ENCODE results near the gene AIFM2. TPM values are rescaled to one million over a fixed set of nuclear protein-coding genes. Genes with fewer than 3 reads are reported as not detected.
"Not testable (repeated sequence)": the region's sequence is repeated elsewhere in the genome, so short reads cannot be mapped to it uniquely, and the experiment has no call there.

AIFM2 gene
- 9.4 and 9.5 TPM in 2 replicates for polyA plus RNA-seq (2012; rRNA removed)
- polyA plus RNA-seq (2012; cell fraction: cytosol; rRNA removed) = 5.5 and 7.9 TPM in 2 replicates
- 17.9 and 19.8 TPM in 2 replicates for polyA plus RNA-seq (2012; cell fraction: nucleus; rRNA removed)

GRCh38 chr10:70132098-70133029 lies at the start of gene AIFM2:
AIFM2 (minus strand) TSS chr10:70132825; CDS start chr10:70124084, 8,741 bp downstream.
- peak; percentile 87 for DNase-seq
- 68% methylated on average over 25 of the region's 80 CpGs for WGBS (ENCODE audit: low lambda C conversion rate)
- CTCF ChIA-PET = interaction anchor here (1.0 to 4.7 kb wide), 3 partner anchors 13 to 17 kb away, joined by 3 to 38 read pairs (median 35); partner anchors contain the start of gene TYSND1
- Histone ChIP-seq H3K9me2 (no peaks in the 10 kb centered on the region), H3K4me1 (ENCODE audit: control insufficient read depth in 1 of 2, insufficient read depth in 2 of 2, low read depth in 1 of 2, low read length in 1 of 2) (peaks cover 0 to 3% of the 10 kb centered on the region in 2 experiments; a peak in 1 of 4 replicates), H3K4me3 (ENCODE audit: low read depth in 2 of 2, low read length in 1 of 2) (peak within 1 kb of the TSS; percentile 45 to 58), H3K9ac (peak within 1 kb of the TSS; percentile 59), H3K79me2 (ENCODE audit: insufficient read depth) (no peaks in the 10 kb centered on the region; the same call in 1 of the 2 replicates), H4K20me1 (ENCODE audit: insufficient read depth) (no peaks in the 10 kb centered on the region), H3K27me3 (ENCODE audit: insufficient read depth) (no peaks in the 10 kb centered on the region), H3K36me3 (replicated peaks in 1 of 2; ENCODE audit: control insufficient read depth in 1 of 2, insufficient read depth in 2 of 2, low read length in 1 of 2) (no peaks in the 10 kb centered on the region), H3K4me2 (peak within 1 kb of the TSS; percentile 75), H3K9me3 (no peaks in the 10 kb centered on the region), H2AFZ (ENCODE audit: low read depth) (peak within 1 kb of the TSS; percentile 82; the same call in 1 of the 2 replicates), H3F3A (replicated peaks; ENCODE audit: insufficient read depth) (peaks cover 5% of the 10 kb centered on the region), H3K27ac (ENCODE audit: low read depth in 2 of 2, low read length in 1 of 2) (0 out of 4 replicates have a peak within 1 kb of the TSS, but pooled peaks of 1 of the 2 experiments have one; percentile 11)
- TF ChIP-seq MAX (IDR thresholded peaks at IDR 0.05; ENCODE audit: low read depth) = peak; percentile 74
- TF ChIP-seq MEF2A (IDR thresholded peaks at IDR 0.05; ENCODE audit: borderline replicate concordance, low read depth) = no peak
- peak; percentile 11; the same call in 1 of the 2 replicates for TF ChIP-seq FOSL2 (IDR thresholded peaks at IDR 0.05; ENCODE audit: borderline replicate concordance, low read depth)
- TF ChIP-seq TAF1 (IDR thresholded peaks at IDR 0.05; ENCODE audit: borderline replicate concordance, low read depth, low read length) = 0 out of 2 replicates have a peak, but pooled peaks have one; percentile 24
- TF ChIP-seq ELF1 (IDR thresholded peaks at IDR 0.05) = 0 out of 2 replicates have a peak, but pooled peaks have one; percentile 13
- TF ChIP-seq RCOR1 (IDR thresholded peaks at IDR 0.05; ENCODE audit: low read length) = no peak
- TF ChIP-seq CTCF (IDR thresholded peaks at IDR 0.05) = no peak
- 0 out of 2 replicates have a peak, but pooled peaks have one; percentile 32 for TF ChIP-seq SIN3A (IDR thresholded peaks at IDR 0.05; ENCODE audit: borderline replicate concordance, low read depth, low read length)
- TF ChIP-seq MXI1 (IDR thresholded peaks at IDR 0.05; ENCODE audit: low read depth, low read length) = 0 out of 2 replicates have a peak, but pooled peaks have one; percentile 29
- TF ChIP-seq GATA2 (CRISPR knock-in tag; IDR thresholded peaks at IDR 0.05) = no peak
- POLR2A ChIA-PET = interaction anchor here (0.7 kb wide), 1 partner anchor 28 kb away, joined by 3 read pairs; no protein-coding TSS in a partner anchor

GRCh38 chr10:70179209-70179608 lies 46.6 kb upstream of the AIFM2 start:
- H3K4me1 ChIP-seq (ENCODE audit: control insufficient read depth in 1 of 2, insufficient read depth in 2 of 2, low read depth in 1 of 2, low read length in 1 of 2); H3K9ac ChIP-seq; H4K20me1 ChIP-seq (ENCODE audit: insufficient read depth); H3K9me2 ChIP-seq; DNase-seq; POLR2A ChIA-PET; H3K4me3 ChIP-seq (ENCODE audit: low read depth in 2 of 2, low read length in 1 of 2); H3K4me2 ChIP-seq; H2AFZ ChIP-seq (ENCODE audit: low read depth); H3K79me2 ChIP-seq (ENCODE audit: insufficient read depth); H3K9me3 ChIP-seq; H3K36me3 ChIP-seq (replicated peaks in 1 of 2; ENCODE audit: control insufficient read depth in 1 of 2, insufficient read depth in 2 of 2, low read length in 1 of 2); H3K27me3 ChIP-seq (ENCODE audit: insufficient read depth); H3F3A ChIP-seq (replicated peaks; ENCODE audit: insufficient read depth); H3K27ac ChIP-seq (ENCODE audit: low read depth in 2 of 2, low read length in 1 of 2); CTCF ChIA-PET: not testable (repeated sequence)
- WGBS (ENCODE audit: low lambda C conversion rate) = 67% methylated on average over 8 of the region's 8 CpGs
